ENCODE measurements around the gene TAAR1.

GRCh38 chr6:132708771-132709170 is 49.8 kb upstream of the TAAR1 start:
- TF ChIP-seq POLR2A (IDR thresholded peaks at IDR 0.05) = no peak
- TF ChIP-seq CTCF (IDR thresholded peaks at IDR 0.05) = no peak
- no peak for TF ChIP-seq POLR2AphosphoS5 (IDR thresholded peaks at IDR 0.05)
- TF ChIP-seq EP300 (IDR thresholded peaks at IDR 0.05) = no peak
